Prostate gland (tissue), 2 donors: ENCODE results near the gene NYNRIN. TPM values are rescaled to one million over a fixed set of nuclear protein-coding genes. Genes with fewer than 3 reads are reported as not detected.
A peak's percentile ranks its signal among the peaks of the same experiment; 100 is the strongest.

Experiments
- DNase-seq: peaks from one replicate; pipeline ENCODE4 v3.0.0-alpha.2; 2019; ENCODE audit warnings: low spot score
- H3K27ac ChIP-seq, 2 donors: fragments of 200-600 bp; sonication (generic); 2 replicates each; pipeline ENCODE4 v1.5.1; 2017 to 2019
- H3K27me3 ChIP-seq: fragments of 200-600 bp; sonication (generic); replicated peaks from 2 replicates; pipeline ENCODE4 v1.5.1; 2019; ENCODE audit not compliant: insufficient read depth
- H3K36me3 ChIP-seq, 2 donors: fragments of 200-600 bp; sonication (generic); 1 replicate in 1 of 2; 2 replicates in 1 of 2; pipeline versions ENCODE4 v1.5.1 to v1.8.1; 2017 to 2019
- H3K4me1 ChIP-seq: fragments of 200-600 bp; sonication (generic); replicated peaks from 2 replicates; pipeline ENCODE4 v1.5.1; 2019
- H3K4me3 ChIP-seq, 2 donors: fragments of 200-600 bp; sonication (generic); 2 replicates each; pipeline ENCODE4 v1.5.1; 2017 to 2019
- H3K9me3 ChIP-seq: fragments of 200-600 bp; sonication (generic); 2 replicates; pipeline ENCODE4 v1.5.1; 2017
- POLR2A ChIP-seq: fragments of 450-650 bp; IDR thresholded peaks from one replicate; pipeline ENCODE4 v1.6.1; 2016; ENCODE audit warnings: antibody characterized with exemption, mild to moderate bottlenecking
- POLR2AphosphoS5 ChIP-seq: sonication (generic); formaldehyde crosslinking; IDR thresholded peaks from one replicate; pipeline ENCODE4 v1.6.1; 2017; ENCODE audit warnings: antibody characterized with exemption
- WGBS: methylation state at CpG from one replicate; pipeline ENCODE4 v1.1.5; 2018; 5-methylcytosine and 5-hydroxymethylcytosine counted together
- intact Hi-C: fragments of 100-400 bp; cut with DNase I; formaldehyde crosslinking; loops from one replicate; pipeline ENCODE4 v1.14.2; 2022
- total RNA-seq, 2 donors: library from RNA; depleted of rRNA; stranded (reverse); fragments of >200 nt; gene quantifications; one replicate each; pipeline ENCODE4 v1.1.0, GENCODE V29; 2016
- TF ChIP-seq, protein P1 (sequence below), 4 experiments: fragments of 200-600 bp in 2 of 4; fragments of 450-650 bp in 2 of 4; sonication (generic) in 2 of 4; IDR thresholded peaks; 1 replicate in 3 of 4; 2 replicates in 1 of 4; pipeline ENCODE4 v1.5.1; 2016 to 2019; ENCODE audit warnings: antibody characterized with exemption in 4 of 4, mild to moderate bottlenecking in 2 of 4, moderate library complexity in 2 of 4

The NYNRIN gene
- total RNA-seq, 2 donors from 2014 or later = 10.5 to 26.5 TPM

DNA sequence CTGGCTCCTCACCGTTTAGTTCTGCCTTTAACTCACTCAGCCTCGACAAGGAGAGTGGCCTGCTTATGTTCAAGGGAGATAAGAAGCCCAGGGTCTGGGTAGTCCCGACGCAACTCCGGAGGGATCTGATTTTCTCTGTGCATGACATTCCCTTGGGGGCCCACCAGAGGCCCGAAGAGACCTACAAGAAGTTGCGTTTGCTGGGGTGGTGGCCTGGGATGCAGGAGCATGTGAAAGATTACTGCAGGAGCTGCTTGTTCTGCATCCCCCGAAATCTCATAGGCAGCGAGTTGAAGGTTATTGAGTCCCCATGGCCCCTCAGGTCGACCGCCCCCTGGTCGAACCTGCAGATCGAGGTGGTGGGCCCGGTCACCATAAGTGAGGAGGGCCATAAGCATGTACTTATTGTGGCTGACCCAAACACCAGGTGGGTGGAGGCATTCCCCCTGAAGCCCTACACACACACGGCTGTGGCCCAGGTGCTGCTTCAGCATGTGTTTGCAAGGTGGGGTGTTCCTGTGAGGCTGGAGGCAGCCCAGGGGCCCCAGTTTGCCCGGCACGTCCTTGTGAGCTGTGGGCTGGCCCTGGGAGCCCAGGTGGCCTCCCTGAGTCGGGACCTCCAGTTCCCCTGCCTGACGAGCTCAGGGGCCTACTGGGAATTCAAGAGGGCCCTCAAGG lies 17.6 kb downstream of the NYNRIN start:
- 79% methylated on average over 19 of the region's 19 CpGs for WGBS
- no peak for DNase-seq
- Histone ChIP-seq H3K27ac (no peak overlapping the region), H3K9me3 (no peaks in the 10 kb centered on the region), H3K36me3 (no peaks in the 10 kb centered on the region), H3K4me3 (no peak overlapping the region), H3K27me3 (no peaks in the 10 kb centered on the region), H3K4me1 (no peaks in the 10 kb centered on the region)
- intact Hi-C loops = no loop called here
- TF ChIP-seq POLR2AphosphoS5 = no peak
- no peak for TF ChIP-seq POLR2A
- TF ChIP-seq, protein P1, sequence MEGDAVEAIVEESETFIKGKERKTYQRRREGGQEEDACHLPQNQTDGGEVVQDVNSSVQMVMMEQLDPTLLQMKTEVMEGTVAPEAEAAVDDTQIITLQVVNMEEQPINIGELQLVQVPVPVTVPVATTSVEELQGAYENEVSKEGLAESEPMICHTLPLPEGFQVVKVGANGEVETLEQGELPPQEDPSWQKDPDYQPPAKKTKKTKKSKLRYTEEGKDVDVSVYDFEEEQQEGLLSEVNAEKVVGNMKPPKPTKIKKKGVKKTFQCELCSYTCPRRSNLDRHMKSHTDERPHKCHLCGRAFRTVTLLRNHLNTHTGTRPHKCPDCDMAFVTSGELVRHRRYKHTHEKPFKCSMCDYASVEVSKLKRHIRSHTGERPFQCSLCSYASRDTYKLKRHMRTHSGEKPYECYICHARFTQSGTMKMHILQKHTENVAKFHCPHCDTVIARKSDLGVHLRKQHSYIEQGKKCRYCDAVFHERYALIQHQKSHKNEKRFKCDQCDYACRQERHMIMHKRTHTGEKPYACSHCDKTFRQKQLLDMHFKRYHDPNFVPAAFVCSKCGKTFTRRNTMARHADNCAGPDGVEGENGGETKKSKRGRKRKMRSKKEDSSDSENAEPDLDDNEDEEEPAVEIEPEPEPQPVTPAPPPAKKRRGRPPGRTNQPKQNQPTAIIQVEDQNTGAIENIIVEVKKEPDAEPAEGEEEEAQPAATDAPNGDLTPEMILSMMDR (IDR thresholded peaks at IDR 0.05) = no peak

DNA sequence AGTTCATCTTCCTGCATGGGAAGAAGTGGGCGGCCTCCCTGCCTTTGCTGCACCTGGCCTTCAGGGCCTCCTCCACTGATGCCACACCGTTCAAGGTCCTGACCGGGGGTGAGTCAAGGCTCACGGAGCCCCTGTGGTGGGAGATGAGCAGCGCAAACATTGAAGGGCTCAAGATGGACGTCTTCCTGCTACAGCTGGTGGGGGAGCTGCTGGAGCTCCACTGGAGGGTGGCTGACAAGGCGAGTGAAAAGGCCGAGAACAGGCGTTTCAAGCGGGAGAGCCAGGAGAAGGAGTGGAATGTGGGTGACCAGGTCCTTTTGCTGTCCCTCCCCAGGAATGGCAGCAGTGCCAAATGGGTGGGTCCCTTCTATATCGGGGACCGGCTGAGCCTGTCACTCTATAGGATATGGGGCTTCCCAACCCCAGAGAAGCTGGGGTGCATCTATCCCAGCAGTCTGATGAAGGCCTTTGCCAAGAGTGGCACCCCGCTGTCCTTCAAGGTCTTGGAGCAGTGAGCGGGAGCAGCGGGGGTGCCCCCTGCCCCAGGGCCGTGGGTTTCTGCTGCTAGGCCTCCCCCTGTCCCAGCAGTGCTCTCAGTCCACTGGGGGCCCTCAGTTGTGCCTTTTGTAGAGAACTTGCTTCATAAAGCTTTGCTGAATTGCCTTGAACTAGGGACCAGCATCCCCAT lies 18.3 kb downstream of the NYNRIN start:
- Histone ChIP-seq H3K36me3 (no peaks in the 10 kb centered on the region), H3K27ac (no peak overlapping the region), H3K4me1 (no peaks in the 10 kb centered on the region), H3K9me3 (no peaks in the 10 kb centered on the region), H3K27me3 (no peaks in the 10 kb centered on the region), H3K4me3 (no peak overlapping the region)
- no peak for DNase-seq
- TF ChIP-seq POLR2AphosphoS5 = no peak
- TF ChIP-seq, protein P1 (IDR thresholded peaks at IDR 0.05) = no peak
- no peak for TF ChIP-seq POLR2A
- WGBS = 81% methylated on average over 15 of the region's 16 CpGs
- intact Hi-C loops = no loop called here

DNA sequence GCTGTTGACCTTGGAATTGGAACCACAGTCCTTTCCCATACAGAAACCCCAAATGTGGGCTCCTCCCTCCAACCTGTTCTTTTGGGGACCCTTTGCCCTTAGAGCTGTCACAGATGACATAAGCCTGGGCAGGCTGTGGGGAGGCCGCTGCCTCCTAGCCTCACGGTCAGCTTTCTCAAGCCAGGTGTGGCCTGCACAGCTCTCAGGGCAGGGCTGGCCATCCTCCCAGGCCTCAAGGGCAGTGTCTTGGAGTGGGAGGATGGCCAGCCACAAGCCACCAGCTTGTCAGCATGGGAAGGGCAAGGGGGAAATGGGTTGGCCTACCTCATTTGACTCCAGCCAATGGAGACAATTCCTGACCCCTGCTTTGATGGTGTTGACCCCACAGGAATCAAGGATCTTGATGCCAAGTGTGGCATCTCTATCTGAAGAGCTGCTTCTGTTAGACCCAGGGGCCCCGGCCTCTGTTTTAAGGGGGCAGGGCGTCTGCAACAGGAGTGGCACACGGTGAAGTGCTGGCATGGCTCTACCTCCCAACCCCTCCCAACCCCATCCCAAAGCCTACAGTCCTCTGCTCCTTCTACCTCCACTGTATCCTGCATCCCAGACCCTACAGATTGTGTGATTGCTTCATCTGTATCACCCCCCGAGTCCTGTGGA lies 19.2 kb downstream of the NYNRIN start:
- DNase-seq = no peak
- no peak overlapping the region for H3K4me3 ChIP-seq
- intact Hi-C loops = no loop called here
- H3K27ac ChIP-seq = no peak overlapping the region
- no peaks in the 10 kb centered on the region for H3K27me3 ChIP-seq
- no peaks in the 10 kb centered on the region for H3K36me3 ChIP-seq
- 70% methylated on average over 6 of the region's 6 CpGs for WGBS
- no peaks in the 10 kb centered on the region for H3K9me3 ChIP-seq
- no peaks in the 10 kb centered on the region for H3K4me1 ChIP-seq
- TF ChIP-seq POLR2AphosphoS5 = no peak
- TF ChIP-seq POLR2A = no peak
- TF ChIP-seq, protein P1 (IDR thresholded peaks at IDR 0.05) = no peak

DNA sequence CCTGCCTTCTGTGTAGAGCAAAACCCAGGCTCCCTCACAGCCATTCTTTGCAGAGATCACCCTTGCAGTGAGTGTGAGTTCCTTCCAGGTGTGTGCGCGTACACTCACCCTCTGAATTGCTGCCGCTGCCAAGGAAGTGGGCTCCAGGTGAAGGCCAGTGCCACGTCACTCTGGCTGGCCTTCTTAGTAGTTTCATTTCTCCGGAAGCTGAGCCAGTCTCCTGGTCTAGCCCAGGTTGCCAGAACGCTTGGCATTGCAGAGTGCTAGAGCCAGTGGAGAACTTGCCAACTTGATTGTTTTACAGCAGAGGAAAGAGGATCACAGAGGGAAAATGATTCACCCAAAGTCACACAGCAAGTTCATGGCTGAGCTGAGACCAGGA lies 19.7 kb downstream of the NYNRIN start:
- no peaks in the 10 kb centered on the region for H3K9me3 ChIP-seq
- WGBS = 32% methylated on average over 6 of the region's 6 CpGs
- no peak overlapping the region for H3K27ac ChIP-seq
- no peaks in the 10 kb centered on the region for H3K4me1 ChIP-seq
- TF ChIP-seq POLR2A = no peak
- TF ChIP-seq, protein P1 (IDR thresholded peaks at IDR 0.05) = no peak
- peak; percentile 30 for TF ChIP-seq POLR2AphosphoS5
- H3K27me3 ChIP-seq = no peaks in the 10 kb centered on the region
- DNase-seq = no peak
- H3K36me3 ChIP-seq = no peaks in the 10 kb centered on the region
- intact Hi-C loops = no loop called here
- H3K4me3 ChIP-seq = no peak overlapping the region
